A549 (cell line): ENCODE data around the gene CRACR2B. TPM values are rescaled to one million over a fixed set of nuclear protein-coding genes. Genes with fewer than 3 reads are reported as not detected.

Experiments used
- ATAC-seq, 2 experiments: fragments of 200-7000 bp in 1 of 2; fragments of >200 bp in 1 of 2; cut with Nextera tagmentation in 1 of 2; cut with Tn5 transposase in 1 of 2; 3 replicates each; pipeline versions ENCODE4 v1.8.0 to v1.9.1; 2018 to 2020; ENCODE audit warnings: mild to moderate bottlenecking in 1 of 2, moderate library complexity in 1 of 2
- CTCF ChIA-PET: fragments of 300-600 bp; sonication (Branson Sonifier 250); formaldehyde crosslinking; extraction: SDS; loops from one replicate; lab custom pipeline; 2021; ENCODE audit warnings: antibody characterized with exemption, inconsistent platforms; lab: Yijun Ruan, JAX
- POLR2A ChIA-PET: fragments of 350-600 bp; formaldehyde crosslinking; extraction: SDS; loops from one replicate; lab custom pipeline; 2021; ENCODE audit warnings: antibody characterized with exemption, inconsistent platforms; lab: Yijun Ruan, JAX
- DNase-seq, 2 experiments: peaks; one replicate each; pipeline versions ENCODE4 v3.0.0 to v3.0.0-alpha.2; 2011 to 2016; ENCODE audit warnings: low read depth in 1 of 2, low spot score in 1 of 2
- FAIRE-seq: peaks from 2 replicates; lab custom pipeline; 2011; peaks lifted over from hg19 to GRCh38; lab: Jason Lieb, UNC
- H3K27ac ChIP-seq, 2 experiments: fragments of >200 bp; sonication (Bioruptor Twin); formaldehyde crosslinking; 3 replicates each; pipeline ENCODE4 v1.5.1; 2016 to 2017
- H3K4me1 ChIP-seq: fragments of >200 bp; sonication (Bioruptor Twin); formaldehyde crosslinking; 3 replicates; pipeline ENCODE4 v1.6.1; 2016
- H3K4me2 ChIP-seq: fragments of >200 bp; sonication (Bioruptor Twin); formaldehyde crosslinking; 3 replicates; pipeline ENCODE4 v1.6.1; 2016
- H3K4me3 ChIP-seq: fragments of >200 bp; sonication (Bioruptor Twin); formaldehyde crosslinking; 3 replicates; pipeline ENCODE4 v1.5.1; 2016
- H3K9me3 ChIP-seq: fragments of >200 bp; sonication (Bioruptor Twin); formaldehyde crosslinking; 3 replicates; pipeline ENCODE4 v1.6.1; 2016
- CBX8 ChIP-seq: fragments of 200-600 bp; sonication (generic); IDR thresholded peaks from 2 replicates; pipeline ENCODE4 v1.6.1; 2016
- CEBPB ChIP-seq, 2 experiments: fragments of >200 bp in 1 of 2; sonication (Bioruptor Twin) in 1 of 2; formaldehyde crosslinking in 1 of 2; IDR thresholded peaks; 2 replicates each; pipeline ENCODE4 v1.6.1; 2012 to 2016
- EHMT2 ChIP-seq: fragments of 200-600 bp; sonication (generic); IDR thresholded peaks from 2 replicates; pipeline ENCODE4 v1.6.1; 2016; ENCODE audit warnings: antibody characterized with exemption, low read depth, mild to moderate bottlenecking, moderate library complexity
- EP300 ChIP-seq, 2 experiments: fragments of >200 bp; sonication (Bioruptor Twin); formaldehyde crosslinking; IDR thresholded peaks; 2 replicates in 1 of 2; 3 replicates in 1 of 2; pipeline ENCODE4 v1.6.1; 2016 to 2017
- ESRRA ChIP-seq: fragments of 150-350 bp; IDR thresholded peaks from 2 replicates; pipeline ENCODE4 v1.6.1; 2014; ENCODE audit warnings: mild to moderate bottlenecking, low read length, borderline replicate concordance
- FOSB ChIP-seq: fragments of 250-450 bp; sonication (Bioruptor Pico); IDR thresholded peaks from 2 replicates; pipeline ENCODE4 v1.5.0; 2020; ENCODE audit warnings: mild to moderate bottlenecking, moderate library complexity
- FOSL2 ChIP-seq, 2 experiments: fragments of 450-650 bp in 1 of 2; fragments of >200 bp in 1 of 2; sonication (Bioruptor Twin) in 1 of 2; formaldehyde crosslinking; IDR thresholded peaks; 2 replicates each; pipeline versions ENCODE4 v1.5.0 to v1.6.1; 2016 to 2020; ENCODE audit warnings: mild to moderate bottlenecking in 1 of 2, moderate library complexity in 1 of 2
- HOXB13 ChIP-seq: fragments of 250-450 bp; sonication (Bioruptor Pico); IDR thresholded peaks from 2 replicates; pipeline ENCODE4 v1.5.0; 2020; ENCODE audit warnings: low read depth, mild to moderate bottlenecking, moderate library complexity
- HOXB5 ChIP-seq: fragments of 250-450 bp; sonication (Bioruptor Pico); IDR thresholded peaks from 2 replicates; pipeline ENCODE4 v1.5.0; 2020; ENCODE audit warnings: mild to moderate bottlenecking, moderate library complexity
- JUN ChIP-seq, 2 experiments: fragments of >200 bp; sonication (Bioruptor Twin); formaldehyde crosslinking; IDR thresholded peaks; 2 replicates in 1 of 2; 3 replicates in 1 of 2; pipeline ENCODE4 v1.6.1; 2016 to 2017
- KDM5A ChIP-seq: fragments of 200-600 bp; sonication (generic); IDR thresholded peaks from 2 replicates; pipeline ENCODE4 v1.6.1; 2016; ENCODE audit warnings: antibody characterized with exemption, mild to moderate bottlenecking
- MYC ChIP-seq: IDR thresholded peaks from 2 replicates; pipeline ENCODE4 v1.6.1; 2012; ENCODE audit warnings: mild to moderate bottlenecking, inconsistent platforms, low read length, improper control_type of control experiment, borderline replicate concordance
- NFE2L2 ChIP-seq: fragments of 150-350 bp; conservative IDR thresholded peaks from 2 replicates; pipeline ENCODE4 v1.6.1; 2014; ENCODE audit warnings: low read length
- POLR2A ChIP-seq: IDR thresholded peaks from 2 replicates; pipeline ENCODE4 v1.6.1; 2012; ENCODE audit warnings: mild to moderate bottlenecking, low read length
- POLR2AphosphoS2 ChIP-seq: conservative IDR thresholded peaks from 2 replicates; pipeline ENCODE4 v1.6.1; 2012; ENCODE audit warnings: low read length, improper control_type of control experiment, inconsistent platforms
- RARB ChIP-seq: fragments of 250-450 bp; sonication (Bioruptor Pico); IDR thresholded peaks from 2 replicates; pipeline ENCODE4 v1.8.0; 2021; ENCODE audit warnings: mild to moderate bottlenecking, moderate library complexity
- RNF2 ChIP-seq: fragments of 200-600 bp; sonication (generic); IDR thresholded peaks from 2 replicates; pipeline ENCODE4 v1.6.1; 2016; ENCODE audit warnings: low read depth, mild to moderate bottlenecking, antibody characterized with exemption, moderate library complexity, borderline replicate concordance
- TFCP2L1 ChIP-seq: fragments of 250-450 bp; sonication (Bioruptor Pico); IDR thresholded peaks from 2 replicates; pipeline ENCODE4 v1.5.0; 2021; ENCODE audit warnings: mild to moderate bottlenecking
- ZFP36 ChIP-seq: fragments of 450-650 bp; IDR thresholded peaks from 2 replicates; pipeline ENCODE4 v1.6.1; 2014; ENCODE audit warnings: borderline replicate concordance; ENCODE audit not compliant: partially characterized antibody
- ZNF302 ChIP-seq: fragments of 250-450 bp; sonication (Bioruptor Pico); IDR thresholded peaks from 2 replicates; pipeline ENCODE4 v1.9.0; 2021; ENCODE audit warnings: inconsistent platforms, mild to moderate bottlenecking, moderate library complexity
- WGBS: methylation state at CpG from one replicate; pipeline ENCODE4 v1.1.6; 2017; ENCODE audit errors: missing lambda C conversion rate; 5-methylcytosine and 5-hydroxymethylcytosine counted together
- polyA plus RNA-seq, 4 experiments: library from polyadenylated mRNA; depleted of rRNA in 3 of 4; stranded (reverse); fragments of >200 nt; fragmentation: RNase III in 1 of 4; extraction: RNeasy Plus Mini Kit Qiagen cat#74134 plus additional on column Dnase treatment in 1 of 4; gene quantifications; 2 replicates in 3 of 4; 3 replicates in 1 of 4; pipeline ENCODE4 v1.2.3, GENCODE V29; 2011 to 2017
- TF ChIP-seq, protein P1 (sequence below): IDR thresholded peaks from 2 replicates; pipeline ENCODE4 v1.6.1; 2012
- TF ChIP-seq, protein P2 (sequence below): fragments of >200 bp; sonication (Bioruptor Twin); formaldehyde crosslinking; IDR thresholded peaks from 3 replicates; pipeline ENCODE4 v1.5.1; 2016
- TF ChIP-seq, protein P3 (sequence below): fragments of 200-600 bp; sonication (generic); IDR thresholded peaks from 2 replicates; pipeline ENCODE4 v1.6.1; 2016; ENCODE audit warnings: antibody characterized with exemption, mild to moderate bottlenecking, moderate library complexity
- TF ChIP-seq, protein P4 (sequence below): fragments of 250-450 bp; sonication (Bioruptor Pico); IDR thresholded peaks from 2 replicates; pipeline ENCODE4 v1.5.0; 2020; ENCODE audit warnings: low read depth, mild to moderate bottlenecking, moderate library complexity
- TF ChIP-seq, protein P5 (sequence below): IDR thresholded peaks from 2 replicates; pipeline ENCODE4 v1.6.1; 2012; ENCODE audit warnings: low read depth, borderline replicate concordance
- TF ChIP-seq, protein P6 (sequence below): fragments of 250-450 bp; sonication (Bioruptor Pico); IDR thresholded peaks from 2 replicates; pipeline ENCODE4 v1.5.0; 2021; ENCODE audit warnings: mild to moderate bottlenecking, moderate library complexity, borderline replicate concordance
- TF ChIP-seq, protein P7 (sequence below): IDR thresholded peaks from 2 replicates; pipeline ENCODE4 v1.6.1; 2012

Gene CRACR2B
- polyA plus RNA-seq, 2 of the 4 experiments (the other 2 are of a cell fraction), result 1.2 to 3.0 TPM

DNA sequence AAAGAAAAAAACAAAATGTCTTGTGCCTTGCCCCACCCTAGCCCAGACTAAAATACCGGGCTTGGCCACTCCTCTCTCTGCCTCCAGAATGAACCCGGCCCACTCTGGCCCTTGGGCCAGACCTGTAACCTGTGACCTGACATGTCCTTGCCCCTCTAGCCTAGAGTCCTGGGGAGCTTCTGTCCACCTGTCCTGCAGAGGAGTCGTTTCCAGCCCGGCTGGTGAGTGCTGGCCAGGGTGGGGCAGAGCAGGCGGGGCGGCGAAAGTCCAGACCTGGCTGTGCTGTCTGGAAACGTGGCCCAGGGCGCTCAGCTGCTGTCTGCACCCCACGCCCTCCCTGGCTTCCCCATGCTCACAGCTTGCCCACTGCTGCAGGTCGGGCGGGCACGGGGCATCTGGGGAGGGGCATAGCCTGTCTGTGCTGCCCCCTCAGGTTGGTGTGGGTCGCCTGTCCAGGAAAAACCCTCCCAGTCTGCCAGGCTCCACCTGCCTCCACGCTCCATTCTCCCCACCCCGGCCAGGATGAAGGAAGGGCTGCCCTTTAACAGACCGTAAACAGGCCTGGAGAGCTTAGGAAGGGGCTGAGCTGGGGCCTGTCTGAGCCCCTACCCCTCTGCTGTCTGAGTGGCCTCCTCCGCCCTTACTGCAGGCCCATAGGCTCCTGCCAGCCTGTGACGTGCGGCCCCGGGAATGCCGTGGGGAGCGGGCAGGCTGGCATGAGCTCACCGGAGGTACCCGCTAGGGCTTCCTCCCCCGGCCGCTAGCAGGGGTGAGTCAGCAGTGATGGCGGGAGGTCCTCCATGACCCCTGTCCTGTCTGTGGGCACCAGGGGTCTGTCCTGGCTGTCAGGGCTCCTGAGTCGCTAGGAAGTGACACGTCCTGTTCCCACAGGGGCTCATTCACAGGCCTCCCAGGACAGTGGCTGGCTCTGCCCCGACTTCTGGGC lies 6.9 kb downstream of the CRACR2B start:
- no peaks in the 10 kb centered on the region for H3K9me3 ChIP-seq
- 2% methylated on average over 31 of the region's 31 CpGs for WGBS
- H3K4me3 ChIP-seq, result peak overlapping the region; percentile 86
- ATAC-seq (peak; percentile 52 to 68), DNase-seq (peak; percentile 81 to 95), FAIRE-seq (no peak)
- H3K27ac ChIP-seq, result peak overlapping the region; percentile 98 to 100
- ChIA-PET POLR2A (interaction anchor here (0.6 to 5.1 kb wide), 10 partner anchors 9 to 38 kb away, joined by 3 to 52 read pairs (median 4); partner anchors contain the start of genes PNPLA2, POLR2L, RPLP2 and TSPAN4), CTCF (interaction anchor here (0.8 to 2.4 kb wide), 5 partner anchors 10 to 19 kb away, joined by 3 to 10 read pairs (median 6); partner anchors contain the start of gene PNPLA2)
- peak overlapping the region; percentile 88 for H3K4me2 ChIP-seq
- peaks cover 71% of the 10 kb centered on the region for H3K4me1 ChIP-seq
- TF ChIP-seq, protein P1, sequence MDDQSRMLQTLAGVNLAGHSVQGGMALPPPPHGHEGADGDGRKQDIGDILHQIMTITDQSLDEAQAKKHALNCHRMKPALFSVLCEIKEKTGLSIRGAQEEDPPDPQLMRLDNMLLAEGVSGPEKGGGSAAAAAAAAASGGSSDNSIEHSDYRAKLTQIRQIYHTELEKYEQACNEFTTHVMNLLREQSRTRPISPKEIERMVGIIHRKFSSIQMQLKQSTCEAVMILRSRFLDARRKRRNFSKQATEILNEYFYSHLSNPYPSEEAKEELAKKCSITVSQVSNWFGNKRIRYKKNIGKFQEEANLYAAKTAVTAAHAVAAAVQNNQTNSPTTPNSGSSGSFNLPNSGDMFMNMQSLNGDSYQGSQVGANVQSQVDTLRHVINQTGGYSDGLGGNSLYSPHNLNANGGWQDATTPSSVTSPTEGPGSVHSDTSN, result peak; percentile 77
- no peak for TF ChIP-seq EHMT2
- peak; percentile 74; the same call in 1 of the 2 replicates for TF ChIP-seq TFCP2L1 (CRISPR knock-in tag)
- peak; percentile 55; the same call in 1 of the 2 replicates for TF ChIP-seq FOSL2 (IDR thresholded peaks at IDR 0.05)
- TF ChIP-seq FOSL2 (CRISPR knock-in tag; IDR thresholded peaks at IDR 0.05), result peak; percentile 96
- TF ChIP-seq HOXB5, result peak; percentile 55; the same call in 1 of the 2 replicates
- TF ChIP-seq, protein P2, sequence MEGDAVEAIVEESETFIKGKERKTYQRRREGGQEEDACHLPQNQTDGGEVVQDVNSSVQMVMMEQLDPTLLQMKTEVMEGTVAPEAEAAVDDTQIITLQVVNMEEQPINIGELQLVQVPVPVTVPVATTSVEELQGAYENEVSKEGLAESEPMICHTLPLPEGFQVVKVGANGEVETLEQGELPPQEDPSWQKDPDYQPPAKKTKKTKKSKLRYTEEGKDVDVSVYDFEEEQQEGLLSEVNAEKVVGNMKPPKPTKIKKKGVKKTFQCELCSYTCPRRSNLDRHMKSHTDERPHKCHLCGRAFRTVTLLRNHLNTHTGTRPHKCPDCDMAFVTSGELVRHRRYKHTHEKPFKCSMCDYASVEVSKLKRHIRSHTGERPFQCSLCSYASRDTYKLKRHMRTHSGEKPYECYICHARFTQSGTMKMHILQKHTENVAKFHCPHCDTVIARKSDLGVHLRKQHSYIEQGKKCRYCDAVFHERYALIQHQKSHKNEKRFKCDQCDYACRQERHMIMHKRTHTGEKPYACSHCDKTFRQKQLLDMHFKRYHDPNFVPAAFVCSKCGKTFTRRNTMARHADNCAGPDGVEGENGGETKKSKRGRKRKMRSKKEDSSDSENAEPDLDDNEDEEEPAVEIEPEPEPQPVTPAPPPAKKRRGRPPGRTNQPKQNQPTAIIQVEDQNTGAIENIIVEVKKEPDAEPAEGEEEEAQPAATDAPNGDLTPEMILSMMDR, result no peak
- TF ChIP-seq CEBPB (IDR thresholded peaks at IDR 0.05), result peak in 1 of 2 experiments; percentile 30; a peak in 1 of 4 replicates
- TF ChIP-seq ESRRA, result no peak
- no peak for TF ChIP-seq RNF2
- peak in 1 of 2 experiments; percentile 85; a peak in 3 of 5 replicates for TF ChIP-seq JUN (IDR thresholded peaks at IDR 0.05)
- TF ChIP-seq, protein P3, sequence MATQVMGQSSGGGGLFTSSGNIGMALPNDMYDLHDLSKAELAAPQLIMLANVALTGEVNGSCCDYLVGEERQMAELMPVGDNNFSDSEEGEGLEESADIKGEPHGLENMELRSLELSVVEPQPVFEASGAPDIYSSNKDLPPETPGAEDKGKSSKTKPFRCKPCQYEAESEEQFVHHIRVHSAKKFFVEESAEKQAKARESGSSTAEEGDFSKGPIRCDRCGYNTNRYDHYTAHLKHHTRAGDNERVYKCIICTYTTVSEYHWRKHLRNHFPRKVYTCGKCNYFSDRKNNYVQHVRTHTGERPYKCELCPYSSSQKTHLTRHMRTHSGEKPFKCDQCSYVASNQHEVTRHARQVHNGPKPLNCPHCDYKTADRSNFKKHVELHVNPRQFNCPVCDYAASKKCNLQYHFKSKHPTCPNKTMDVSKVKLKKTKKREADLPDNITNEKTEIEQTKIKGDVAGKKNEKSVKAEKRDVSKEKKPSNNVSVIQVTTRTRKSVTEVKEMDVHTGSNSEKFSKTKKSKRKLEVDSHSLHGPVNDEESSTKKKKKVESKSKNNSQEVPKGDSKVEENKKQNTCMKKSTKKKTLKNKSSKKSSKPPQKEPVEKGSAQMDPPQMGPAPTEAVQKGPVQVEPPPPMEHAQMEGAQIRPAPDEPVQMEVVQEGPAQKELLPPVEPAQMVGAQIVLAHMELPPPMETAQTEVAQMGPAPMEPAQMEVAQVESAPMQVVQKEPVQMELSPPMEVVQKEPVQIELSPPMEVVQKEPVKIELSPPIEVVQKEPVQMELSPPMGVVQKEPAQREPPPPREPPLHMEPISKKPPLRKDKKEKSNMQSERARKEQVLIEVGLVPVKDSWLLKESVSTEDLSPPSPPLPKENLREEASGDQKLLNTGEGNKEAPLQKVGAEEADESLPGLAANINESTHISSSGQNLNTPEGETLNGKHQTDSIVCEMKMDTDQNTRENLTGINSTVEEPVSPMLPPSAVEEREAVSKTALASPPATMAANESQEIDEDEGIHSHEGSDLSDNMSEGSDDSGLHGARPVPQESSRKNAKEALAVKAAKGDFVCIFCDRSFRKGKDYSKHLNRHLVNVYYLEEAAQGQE, result peak; percentile 14; the same call in 1 of the 2 replicates
- peak; percentile 72; the same call in 1 of the 2 replicates for TF ChIP-seq RARB (CRISPR knock-in tag)
- no peak for TF ChIP-seq CBX8
- no peak for TF ChIP-seq ZNF302
- TF ChIP-seq POLR2AphosphoS2, result no peak; the same call in 1 of the 2 replicates
- TF ChIP-seq, protein P4, sequence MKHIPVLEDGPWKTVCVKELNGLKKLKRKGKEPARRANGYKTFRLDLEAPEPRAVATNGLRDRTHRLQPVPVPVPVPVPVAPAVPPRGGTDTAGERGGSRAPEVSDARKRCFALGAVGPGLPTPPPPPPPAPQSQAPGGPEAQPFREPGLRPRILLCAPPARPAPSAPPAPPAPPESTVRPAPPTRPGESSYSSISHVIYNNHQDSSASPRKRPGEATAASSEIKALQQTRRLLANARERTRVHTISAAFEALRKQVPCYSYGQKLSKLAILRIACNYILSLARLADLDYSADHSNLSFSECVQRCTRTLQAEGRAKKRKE (CRISPR knock-in tag), result 0 out of 2 replicates have a peak, but pooled peaks have one; percentile 32
- TF ChIP-seq, protein P5, sequence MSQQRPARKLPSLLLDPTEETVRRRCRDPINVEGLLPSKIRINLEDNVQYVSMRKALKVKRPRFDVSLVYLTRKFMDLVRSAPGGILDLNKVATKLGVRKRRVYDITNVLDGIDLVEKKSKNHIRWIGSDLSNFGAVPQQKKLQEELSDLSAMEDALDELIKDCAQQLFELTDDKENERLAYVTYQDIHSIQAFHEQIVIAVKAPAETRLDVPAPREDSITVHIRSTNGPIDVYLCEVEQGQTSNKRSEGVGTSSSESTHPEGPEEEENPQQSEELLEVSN, result peak; percentile 37; the same call in 1 of the 2 replicates
- no peak; a peak in 1 of 5 replicates for TF ChIP-seq EP300 (IDR thresholded peaks at IDR 0.05)
- TF ChIP-seq ZFP36, result no peak
- TF ChIP-seq, protein P6, sequence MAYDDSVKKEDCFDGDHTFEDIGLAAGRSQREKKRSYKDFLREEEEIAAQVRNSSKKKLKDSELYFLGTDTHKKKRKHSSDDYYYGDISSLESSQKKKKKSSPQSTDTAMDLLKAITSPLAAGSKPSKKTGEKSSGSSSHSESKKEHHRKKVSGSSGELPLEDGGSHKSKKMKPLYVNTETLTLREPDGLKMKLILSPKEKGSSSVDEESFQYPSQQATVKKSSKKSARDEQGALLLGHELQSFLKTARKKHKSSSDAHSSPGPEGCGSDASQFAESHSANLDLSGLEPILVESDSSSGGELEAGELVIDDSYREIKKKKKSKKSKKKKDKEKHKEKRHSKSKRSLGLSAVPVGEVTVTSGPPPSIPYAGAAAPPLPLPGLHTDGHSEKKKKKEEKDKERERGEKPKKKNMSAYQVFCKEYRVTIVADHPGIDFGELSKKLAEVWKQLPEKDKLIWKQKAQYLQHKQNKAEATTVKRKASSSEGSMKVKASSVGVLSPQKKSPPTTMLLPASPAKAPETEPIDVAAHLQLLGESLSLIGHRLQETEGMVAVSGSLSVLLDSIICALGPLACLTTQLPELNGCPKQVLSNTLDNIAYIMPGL (CRISPR knock-in tag), result no peak
- peak; percentile 29; the same call in 1 of the 2 replicates for TF ChIP-seq NFE2L2
- TF ChIP-seq FOSB (CRISPR knock-in tag), result peak; percentile 42
- TF ChIP-seq, protein P7, sequence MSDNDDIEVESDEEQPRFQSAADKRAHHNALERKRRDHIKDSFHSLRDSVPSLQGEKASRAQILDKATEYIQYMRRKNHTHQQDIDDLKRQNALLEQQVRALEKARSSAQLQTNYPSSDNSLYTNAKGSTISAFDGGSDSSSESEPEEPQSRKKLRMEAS, result peak; percentile 73
- peak; percentile 49; the same call in 1 of the 2 replicates for TF ChIP-seq MYC
- TF ChIP-seq POLR2A, result peak; percentile 6
- no peak for TF ChIP-seq KDM5A
- TF ChIP-seq HOXB13 (CRISPR knock-in tag), result peak; percentile 71; the same call in 1 of the 2 replicates
